ENCODE data around the gene RNF32.
A peak's percentile ranks its signal among the peaks of the same experiment; 100 is the strongest.

The RNF32 gene

GRCh38 chr7:156640257-156640948 lies at the start of gene RNF32:
RNF32 (plus strand) TSS chr7:156640774; CDS start chr7:156643878, 3,104 bp downstream.
- in situ Hi-C loops (cut with HindIII; ENCODE audit: low pct_ligation_motif_present, low pct_unique_long_range_greater_than_20kb, low sequenced_read_pairs) = no loop called here
- peak; percentile 96 for DNase-seq

- in situ Hi-C loops (cut with HindIII; ENCODE audit: low pct_ligation_motif_present, low pct_unique_long_range_greater_than_20kb, low sequenced_read_pairs) = no loop called here
- no peak for DNase-seq
Measured at GRCh38 chr7:156592155-156592884, 48.3 kb upstream of the RNF32 start.

- DNase-seq = no peak
- in situ Hi-C loops (cut with HindIII; ENCODE audit: low pct_ligation_motif_present, low pct_unique_long_range_greater_than_20kb, low sequenced_read_pairs) = no loop called here
Measured at GRCh38 chr7:156594283-156595080, 46.1 kb upstream of the RNF32 start.

- DNase-seq = no peak
- in situ Hi-C loops (cut with HindIII; ENCODE audit: low pct_ligation_motif_present, low pct_unique_long_range_greater_than_20kb, low sequenced_read_pairs) = no loop called here
Measured at GRCh38 chr7:156600496-156600895, 40.1 kb upstream of the RNF32 start.

- in situ Hi-C loops (cut with HindIII; ENCODE audit: low pct_ligation_motif_present, low pct_unique_long_range_greater_than_20kb, low sequenced_read_pairs) = no loop called here
- no peak for DNase-seq
Measured at GRCh38 chr7:156602283-156602682, 38.3 kb upstream of the RNF32 start.

GRCh38 chr7:156603011-156603410 lies 37.6 kb upstream of the RNF32 start:
- no peak for DNase-seq
- in situ Hi-C loops (cut with HindIII; ENCODE audit: low pct_ligation_motif_present, low pct_unique_long_range_greater_than_20kb, low sequenced_read_pairs) = no loop called here

GRCh38 chr7:156603629-156604028 lies 36.9 kb upstream of the RNF32 start:
- in situ Hi-C loops (cut with HindIII; ENCODE audit: low pct_ligation_motif_present, low pct_unique_long_range_greater_than_20kb, low sequenced_read_pairs) = no loop called here
- no peak for DNase-seq

- in situ Hi-C loops (cut with HindIII; ENCODE audit: low pct_ligation_motif_present, low pct_unique_long_range_greater_than_20kb, low sequenced_read_pairs) = no loop called here
- no peak for DNase-seq
Measured at GRCh38 chr7:156604311-156604710, 36.3 kb upstream of the RNF32 start.

GRCh38 chr7:156604836-156605695 lies 35.5 kb upstream of the RNF32 start:
- in situ Hi-C loops (cut with HindIII; ENCODE audit: low pct_ligation_motif_present, low pct_unique_long_range_greater_than_20kb, low sequenced_read_pairs) = no loop called here
- DNase-seq = no peak

- in situ Hi-C loops (cut with HindIII; ENCODE audit: low pct_ligation_motif_present, low pct_unique_long_range_greater_than_20kb, low sequenced_read_pairs) = no loop called here
- DNase-seq = no peak
Measured at GRCh38 chr7:156606135-156606534, 34.4 kb upstream of the RNF32 start.

GRCh38 chr7:156606691-156607331 lies 33.8 kb upstream of the RNF32 start:
- in situ Hi-C loops (cut with HindIII; ENCODE audit: low pct_ligation_motif_present, low pct_unique_long_range_greater_than_20kb, low sequenced_read_pairs) = no loop called here
- DNase-seq = no peak

- DNase-seq = no peak
- in situ Hi-C loops (cut with HindIII; ENCODE audit: low pct_ligation_motif_present, low pct_unique_long_range_greater_than_20kb, low sequenced_read_pairs) = no loop called here
Measured at GRCh38 chr7:156607332-156608172, 33.0 kb upstream of the RNF32 start.

- no peak for DNase-seq
- in situ Hi-C loops (cut with HindIII; ENCODE audit: low pct_ligation_motif_present, low pct_unique_long_range_greater_than_20kb, low sequenced_read_pairs) = no loop called here
Measured at GRCh38 chr7:156608173-156608478, 32.4 kb upstream of the RNF32 start.

- no peak for DNase-seq
- in situ Hi-C loops (cut with HindIII; ENCODE audit: low pct_ligation_motif_present, low pct_unique_long_range_greater_than_20kb, low sequenced_read_pairs) = no loop called here
Measured at GRCh38 chr7:156609010-156609877, 31.3 kb upstream of the RNF32 start.

- in situ Hi-C loops (cut with HindIII; ENCODE audit: low pct_ligation_motif_present, low pct_unique_long_range_greater_than_20kb, low sequenced_read_pairs) = no loop called here
Measured at GRCh38 chr7:156610130-156610529, 30.4 kb upstream of the RNF32 start.

GRCh38 chr7:156610601-156611000 lies 30.0 kb upstream of the RNF32 start:
- in situ Hi-C loops (cut with HindIII; ENCODE audit: low pct_ligation_motif_present, low pct_unique_long_range_greater_than_20kb, low sequenced_read_pairs) = no loop called here
- DNase-seq = no peak

More at GRCh38 chr7:156610130-156610529, 30.4 kb upstream of the RNF32 start:
- no peak for DNase-seq

Data from ACHN (cell line).